ENCODE measurements around the gene COX7A2L. TPM values are rescaled to one million over a fixed set of nuclear protein-coding genes. Genes with fewer than 3 reads are reported as not detected.
A peak's percentile ranks its signal among the peaks of the same experiment; 100 is the strongest.

COX7A2L gene
- total and polyA plus RNA-seq, 2 of the 8 experiments (the other 6 are each of a cell fraction or from before 2014, with no cell fraction given), result 85.6 to 114 TPM

- no peak overlapping the region for H3K4me3 ChIP-seq (ENCODE audit: extremely low read depth in 1 of 4, insufficient read depth in 2 of 4, low read depth in 3 of 4, low read length in 4 of 4)
- H2BK12ac ChIP-seq (ENCODE audit: low read depth, low read length), result no peak overlapping the region
- H2BK15ac ChIP-seq (ENCODE audit: low read length), result no peak overlapping the region
- H4K20me1 ChIP-seq (replicated peaks in 1 of 2; ENCODE audit: control insufficient read depth in 1 of 2, insufficient read depth in 2 of 2, low read length in 2 of 2), result no peaks in the 10 kb centered on the region
- H3K36me3 ChIP-seq (ENCODE audit: control insufficient read depth in 2 of 4, insufficient read depth in 4 of 4, low read length in 3 of 4), result no peaks in the 10 kb centered on the region
- no peak overlapping the region for H4K8ac ChIP-seq (ENCODE audit: extremely low read depth, insufficient read depth, low read length)
- no peak overlapping the region for H3K4ac ChIP-seq (replicated peaks; ENCODE audit: insufficient read length, low read depth, low read length)
- WGBS, 2 experiments (ENCODE audit: extremely low coverage in 1 of 2, insufficient coverage in 1 of 2, insufficient read length in 1 of 2, insufficient replicate concordance in 2 of 2, low coverage in 1 of 2, low lambda C conversion rate in 2 of 2, missing lambda C conversion rate in 1 of 2), result 94% methylated on average over 5 of the region's 5 CpGs; no CpG with 5 or more reads in 1 of the 2 experiments
- H3K56ac ChIP-seq (replicated peaks; ENCODE audit: insufficient read length, low read depth, low read length), result no peak overlapping the region
- no peak overlapping the region for H3K27ac ChIP-seq (ENCODE audit: low read depth, low read length)
- TF ChIP-seq RFX5 (IDR thresholded peaks at IDR 0.05; ENCODE audit: borderline replicate concordance, low read depth, low read length), result no peak
- TF ChIP-seq RAD21 (IDR thresholded peaks at IDR 0.05 in 1 of 2, conservative IDR thresholded peaks at IDR 0.05 in 1 of 2; ENCODE audit: low read depth in 2 of 2, low read length in 2 of 2), result peak in 1 of 2 experiments; percentile 19; a peak in 2 of 4 replicates
- no peak for TF ChIP-seq TAF7 (optimal IDR thresholded peaks at IDR 0.05; ENCODE audit: borderline replicate concordance, low read depth, low read length)
- TF ChIP-seq JUN (IDR thresholded peaks at IDR 0.05; ENCODE audit: low read depth, low read length), result no peak
- TF ChIP-seq CTCF (IDR thresholded peaks at IDR 0.05; ENCODE audit: control extremely low read depth in 1 of 3, insufficient read depth in 1 of 3, low read depth in 1 of 3, low read length in 3 of 3), result peak in 1 of 3 experiments; percentile 56; a peak in 1 of 4 replicates
- no peak for TF ChIP-seq GABPA (IDR thresholded peaks at IDR 0.05; ENCODE audit: borderline replicate concordance, insufficient read depth, low read length)
- CTCF ChIA-PET (ENCODE audit: partially characterized antibody), result interaction anchor here (0.6 to 3.1 kb wide), 18 partner anchors 9 to 428 kb away, joined by 3 to 16 read pairs (median 4); no protein-coding TSS in a partner anchor
- H2BK5ac ChIP-seq (ENCODE audit: low read depth, low read length), result no peak overlapping the region
- H3K4me1 ChIP-seq (replicated peaks in 1 of 4; ENCODE audit: control insufficient read depth in 3 of 4, insufficient read depth in 4 of 4, low read length in 3 of 4), result peaks cover 0 to 3% (median 0%) of the 10 kb centered on the region in 4 experiments; a peak in 2 of 7 replicates
- H2BK20ac ChIP-seq (ENCODE audit: low read length), result no peak overlapping the region
- H3K18ac ChIP-seq (ENCODE audit: extremely low read depth, low read length), result no peak overlapping the region
- DNase-seq (ENCODE audit: low read depth in 1 of 2, low spot score in 2 of 2) (no peak), FAIRE-seq (peak; percentile 39)
- no peaks in the 10 kb centered on the region for H3K9me3 ChIP-seq (ENCODE audit: insufficient read depth in 2 of 2, low read depth in 1 of 2, low read length in 1 of 2)
- H3K9ac ChIP-seq (replicated peaks in 1 of 4; ENCODE audit: extremely low read depth in 1 of 4, low read depth in 3 of 4, low read length in 3 of 4), result no peak overlapping the region
- H3K23ac ChIP-seq (ENCODE audit: insufficient read length), result no peak overlapping the region
- no peaks in the 10 kb centered on the region for H3K23me2 ChIP-seq (ENCODE audit: low read depth, low read length)
- H3K14ac ChIP-seq (ENCODE audit: insufficient read length), result no peak overlapping the region
- H2BK120ac ChIP-seq (replicated peaks; ENCODE audit: low read depth, low read length), result no peak overlapping the region
- no peak overlapping the region for H4K5ac ChIP-seq (ENCODE audit: insufficient read length, low read depth, low read length)
- H3K79me2 ChIP-seq (ENCODE audit: control insufficient read depth in 1 of 2, insufficient read depth in 2 of 2, low read length in 2 of 2), result no peaks in the 10 kb centered on the region
- H3K27me3 ChIP-seq (replicated peaks in 1 of 4; ENCODE audit: control insufficient read depth in 3 of 4, extremely low read depth in 1 of 4, insufficient read depth in 3 of 4, low read length in 3 of 4), result no peaks in the 10 kb centered on the region
- no peaks in the 10 kb centered on the region for H3K79me1 ChIP-seq (ENCODE audit: low read depth, low read length)
- no peak overlapping the region for H2AFZ ChIP-seq (ENCODE audit: low read length)
- POLR2A ChIA-PET (ENCODE audit: partially characterized antibody), result interaction anchor here (0.9 to 1.4 kb wide), 3 partner anchors 18 to 200 kb away, joined by 3 to 7 read pairs (median 3); no protein-coding TSS in a partner anchor
- no peak overlapping the region for H4K91ac ChIP-seq (replicated peaks; ENCODE audit: insufficient read length, low read length)
- H3K4me2 ChIP-seq (ENCODE audit: insufficient read depth in 1 of 2, low read depth in 2 of 2, low read length in 2 of 2), result no peak overlapping the region
- H2AK5ac ChIP-seq (ENCODE audit: low read depth, low read length), result no peak overlapping the region
Observed at GRCh38 chr2:42386682-42387081, 25.7 kb upstream of the COX7A2L start.

Data from H1 (cell line).